K562 (cell line): ENCODE data around the gene SLC25A10. TPM values are rescaled to one million over a fixed set of nuclear protein-coding genes. Genes with fewer than 3 reads are reported as not detected.

ENCODE experiments used
- ATAC-seq: fragments of 200-7000 bp; cut with Tn5 transposase; 3 replicates; pipeline ENCODE4 v1.9.1; 2020; ENCODE audit warnings: moderate library complexity
- BruUV-seq: library from RNA; stranded (reverse); fragments of 400-500 nt; replicated peaks from 2 replicates; lab custom pipeline; 2021; lab: Mats Ljungman, UMichigan
- CTCF ChIA-PET: fragments of 300-600 bp; formaldehyde crosslinking; extraction: SDS; loops from one replicate; lab custom pipeline; 2021; ENCODE audit warnings: low intra/inter-chr PET ratio; lab: Yijun Ruan, JAX
- POLR2A ChIA-PET: fragments of 300-600, 350-650 bp; sonication (Branson Sonifier 250); formaldehyde crosslinking; extraction: SDS; loops from one replicate; lab custom pipeline; 2021; ENCODE audit warnings: antibody characterized with exemption, inconsistent platforms; lab: Yijun Ruan, JAX
- DNase-seq, 4 experiments: peaks; one replicate each; pipeline versions ENCODE4 v3.0.0 to v3.0.0-alpha.2; 2011 to 2018; ENCODE audit warnings: low spot score in 3 of 4, mixed read lengths in 3 of 4; ENCODE audit errors: extremely low read depth in 1 of 4
- FAIRE-seq: peaks from 2 replicates; lab custom pipeline; 2011; peaks lifted over from hg19 to GRCh38; lab: Jason Lieb, UNC
- H2AFZ ChIP-seq: 2 replicates; pipeline ENCODE4 v1.6.0; 2011; ENCODE audit warnings: low read depth, low read length, control low read depth, inconsistent platforms
- H3K27ac ChIP-seq: fragments of 200-600 bp; 3 replicates; pipeline ENCODE4 v1.8.0; 2011; ENCODE audit warnings: low read depth, mild to moderate bottlenecking, control low read depth, inconsistent platforms, low read length, moderate library complexity, mixed read lengths; ENCODE audit errors: extremely low read depth
- H3K27me3 ChIP-seq, 2 experiments: fragments of 300-600 bp in 1 of 2; 2 replicates in 1 of 2; 3 replicates in 1 of 2; pipeline versions ENCODE4 v1.6.0 to v1.8.0; 2011; ENCODE audit warnings: inconsistent platforms in 2 of 2, low read length in 2 of 2, mild to moderate bottlenecking in 1 of 2, mixed read lengths in 1 of 2, moderate library complexity in 1 of 2; ENCODE audit not compliant: control insufficient read depth in 2 of 2, insufficient read depth in 2 of 2
- H3K36me3 ChIP-seq: fragments of 300-600 bp; 3 replicates; pipeline ENCODE4 v1.8.0; 2011; ENCODE audit warnings: mild to moderate bottlenecking, low read length, inconsistent platforms; ENCODE audit not compliant: control insufficient read depth, insufficient read depth
- H3K4me1 ChIP-seq, 2 experiments: fragments of 200-600 bp in 1 of 2; replicated peaks in 1 of 2; 2 replicates in 1 of 2; 3 replicates in 1 of 2; pipeline versions ENCODE4 v1.5.1 to v1.8.0; 2011; ENCODE audit warnings: inconsistent platforms in 2 of 2, low read length in 2 of 2, mild to moderate bottlenecking in 1 of 2, mixed read lengths in 1 of 2, moderate library complexity in 1 of 2; ENCODE audit not compliant: control insufficient read depth in 2 of 2, insufficient read depth in 2 of 2
- H3K4me2 ChIP-seq: 2 replicates; pipeline ENCODE4 v1.6.1; 2011; ENCODE audit warnings: low read length, control low read depth, inconsistent platforms, mixed read lengths; ENCODE audit not compliant: insufficient read depth
- H3K4me3 ChIP-seq: fragments of 200-600 bp; sonication (generic), shearing (Covaris generic); 2 replicates; pipeline ENCODE4 v1.5.1; 2016; ENCODE audit warnings: control low read depth, inconsistent platforms
- H3K79me2 ChIP-seq: fragments of 200-600 bp; 3 replicates; pipeline ENCODE4 v1.8.0; 2011; ENCODE audit warnings: low read length, inconsistent platforms; ENCODE audit not compliant: control insufficient read depth, insufficient read depth
- H3K9ac ChIP-seq, 2 experiments: 2 replicates each; pipeline versions ENCODE4 v1.6.0 to v1.6.1; 2011; ENCODE audit warnings: low read depth in 2 of 2, low read length in 2 of 2, control low read depth in 1 of 2, inconsistent platforms in 1 of 2, mild to moderate bottlenecking in 1 of 2, mixed read lengths in 1 of 2; ENCODE audit not compliant: insufficient read depth in 1 of 2
- H3K9me1 ChIP-seq: one replicate; pipeline ENCODE4 v1.6.0; 2011; ENCODE audit warnings: inconsistent platforms, mild to moderate bottlenecking, low read length, moderate library complexity; ENCODE audit not compliant: control insufficient read depth, insufficient read depth
- H3K9me3 ChIP-seq: replicated peaks from 2 replicates; pipeline ENCODE4 v1.5.1; 2011; ENCODE audit warnings: low read depth, low read length, inconsistent platforms; ENCODE audit not compliant: control insufficient read depth, insufficient read depth
- H4K20me1 ChIP-seq: replicated peaks from 2 replicates; pipeline ENCODE4 v1.6.1; 2011; ENCODE audit warnings: low read length, inconsistent platforms, mixed read lengths; ENCODE audit not compliant: control insufficient read depth, insufficient read depth
- HDAC2 ChIP-seq: fragments of 450-650 bp; IDR thresholded peaks from 2 replicates; pipeline ENCODE4 v1.6.1; 2016; ENCODE audit warnings: mild to moderate bottlenecking
- HDAC6 ChIP-seq: IDR thresholded peaks from 2 replicates; pipeline ENCODE4 v1.6.1; 2012; ENCODE audit warnings: low read depth, mild to moderate bottlenecking, control low read depth, inconsistent platforms, low read length, moderate library complexity
- MED1 ChIP-seq: sonication (generic); formaldehyde crosslinking; IDR thresholded peaks from 2 replicates; pipeline ENCODE4 v1.8.1; 2023; ENCODE audit warnings: missing genetic modification reagents, borderline replicate concordance
- NFATC3 ChIP-seq: fragments of 450-650 bp; IDR thresholded peaks from 2 replicates; pipeline ENCODE4 v1.6.1; 2017; ENCODE audit warnings: mild to moderate bottlenecking
- POLR2G ChIP-seq: fragments of 200-400 bp; formaldehyde crosslinking; IDR thresholded peaks from 2 replicates; pipeline ENCODE4 v1.6.1; 2017; ENCODE audit warnings: low read depth, mild to moderate bottlenecking, antibody characterized with exemption, low read length, moderate library complexity
- RBFOX2 ChIP-seq: fragments of 200-400 bp; formaldehyde crosslinking; IDR thresholded peaks from 2 replicates; pipeline ENCODE4 v1.6.1; 2017; ENCODE audit warnings: low read depth, mild to moderate bottlenecking, low read length, moderate library complexity
- RUNX1 ChIP-seq: sonication (generic); IDR thresholded peaks from 2 replicates; pipeline ENCODE4 v1.6.1; 2016; ENCODE audit warnings: antibody characterized with exemption, low read depth
- SNRNP70 ChIP-seq: fragments of 200-400 bp; formaldehyde crosslinking; optimal IDR thresholded peaks from 2 replicates; pipeline ENCODE3; 2017; ENCODE audit warnings: low read depth, low read length
- TEAD2 ChIP-seq: fragments of 450-650 bp; IDR thresholded peaks from 2 replicates; pipeline ENCODE4 v1.6.1; 2016; ENCODE audit warnings: missing genetic modification characterization, control low read depth, missing compliant biosample characterization
- ZNF184 ChIP-seq: sonication (generic); formaldehyde crosslinking; IDR thresholded peaks from 2 replicates; pipeline ENCODE4 v1.5.0; 2020; ENCODE audit warnings: missing genetic modification reagents
- WGBS: fragments of 100-300 bp; shearing (Covaris generic); methylation state at CpG from one replicate; pipeline ENCODE4 v1.1.6; 2016; ENCODE audit warnings: low coverage, mixed read lengths; ENCODE audit not compliant: insufficient coverage; ENCODE audit errors: missing lambda C conversion rate; 5-methylcytosine and 5-hydroxymethylcytosine counted together
- in situ Hi-C: fragments of 300-500 bp; cut with MboI; formaldehyde crosslinking; loops from 4 replicates; pipeline ENCODE4 v1.15.0; 2018; ENCODE audit warnings: inconsistent platforms, mixed read lengths
- intact Hi-C: fragments of 100-400 bp; cut with micrococcal nuclease; formaldehyde crosslinking; loops from 2 replicates; pipeline ENCODE4 v1.14.2; 2022
- polyA plus RNA-seq, 8 experiments: library from polyadenylated mRNA; depleted of rRNA in 4 of 8; stranded (reverse) in 5 of 8; unstranded in 3 of 8; fragments of >200 nt; fragmentation: Nextera tagmentation in 2 of 8; fragmentation: Illumina TruSeq in 1 of 8; extraction: Ambion mirVana in 2 of 8; extraction: Trizol in 1 of 8; gene quantifications; 2 replicates each; pipeline versions ENCODE4 v1.2.1 to v1.2.3, GENCODE V29; 2011 to 2014; ENCODE audit warnings: inconsistent platforms in 1 of 8, missing spikeins in 1 of 8
- total RNA-seq, 7 experiments: library from RNA; depleted of rRNA in 6 of 7; stranded (reverse); fragments of >200 nt in 6 of 7; fragmentation: Illumina TruSeq in 2 of 7; extraction: Trizol in 2 of 7; gene quantifications; 2 replicates each; pipeline versions ENCODE4 v1.2.1 to v1.2.3, GENCODE V29; 2011 to 2021; ENCODE audit warnings: low replicate concordance in 1 of 7
- TF ChIP-seq, protein P1 (sequence below): sonication (generic); formaldehyde crosslinking; IDR thresholded peaks from 2 replicates; pipeline ENCODE4 v1.8.1; 2023; ENCODE audit warnings: mild to moderate bottlenecking, missing genetic modification reagents
- TF ChIP-seq, protein P2 (sequence below): sonication (generic); formaldehyde crosslinking; IDR thresholded peaks from 2 replicates; pipeline ENCODE4 v1.8.0; 2022; ENCODE audit warnings: mild to moderate bottlenecking, missing genetic modification reagents

The SLC25A10 gene
- total and polyA plus RNA-seq, 9 of the 15 experiments (the other 6 are each of a cell fraction or from before 2014, with no cell fraction given): 0.10 to 85.6 (median 34.3) TPM

DNA sequence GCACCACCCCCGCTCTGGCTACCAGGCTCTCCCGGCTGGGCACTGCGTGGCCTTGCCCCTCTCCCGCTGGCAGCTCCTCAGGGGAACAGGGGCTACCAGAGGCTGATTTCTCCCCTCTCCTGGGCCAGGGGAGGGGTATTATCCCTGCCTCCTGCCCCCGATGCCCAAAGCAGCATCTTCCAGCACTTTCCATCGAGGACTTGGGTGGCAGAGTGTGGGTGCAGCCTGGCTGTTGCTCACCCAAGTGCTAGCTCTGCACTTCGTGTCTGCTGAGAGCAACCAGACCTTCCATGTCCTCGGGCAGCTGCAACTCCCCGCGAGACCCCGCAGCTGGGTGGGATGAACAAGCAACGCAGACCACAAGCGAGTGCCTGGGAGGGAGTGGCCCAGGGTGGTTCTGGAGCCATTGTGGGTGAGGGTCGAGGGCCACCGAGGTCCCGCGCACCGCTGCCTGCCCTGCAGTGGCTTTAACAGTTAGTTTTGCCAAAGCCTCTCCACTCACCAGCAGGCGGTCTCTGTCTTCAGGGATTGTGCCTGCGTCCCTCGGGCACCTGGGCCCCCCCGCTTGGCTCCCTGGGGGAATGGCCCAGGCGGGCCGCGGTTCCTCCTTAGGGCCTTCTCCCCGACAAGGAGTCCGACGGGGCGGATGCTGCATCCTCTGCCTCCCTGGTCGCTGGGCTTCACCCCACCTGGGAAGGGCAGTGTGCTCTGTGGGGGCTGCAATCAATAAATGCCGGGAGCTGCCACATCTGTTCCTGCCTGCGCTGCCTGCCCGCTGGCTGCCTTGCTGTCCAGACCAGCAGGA is 8.4 kb downstream of the SLC25A10 start:
- Histone ChIP-seq H2AFZ (no peak overlapping the region), H3K9ac (peak overlapping the region in 1 of 2 experiments; percentile 77; a peak in 2 of 4 replicates), H4K20me1 (no peaks in the 10 kb centered on the region; the same call in 1 of the 2 replicates), H3K9me3 (no peaks in the 10 kb centered on the region), H3K79me2 (peaks cover 2% of the 10 kb centered on the region; the same call in 1 of the 3 replicates), H3K9me1 (no peaks in the 10 kb centered on the region), H3K4me3 (no peak overlapping the region), H3K27ac (no peak overlapping the region), H3K27me3 (no peaks in the 10 kb centered on the region), H3K4me1 (peaks cover 19 to 68% of the 10 kb centered on the region in 2 experiments), H3K36me3 (peaks cover 45% of the 10 kb centered on the region; the same call in 1 of the 3 replicates)
- no peak for ATAC-seq
- intact Hi-C loops (no loop called here), in situ Hi-C loops (no loop called here)
- ChIA-PET POLR2A (interaction anchor here (0.9 to 5.4 kb wide), 2 partner anchors 7 to 17 kb away, joined by 6 to 59 read pairs; partner anchors contain the start of genes MRPL12 and SLC25A10), CTCF (no interaction called here)
- WGBS: 84% methylated on average over 31 of the region's 33 CpGs
- TF ChIP-seq MED1: no peak
- no peak for TF ChIP-seq NFATC3
- no peak for TF ChIP-seq SNRNP70
- no peak for TF ChIP-seq RUNX1
- TF ChIP-seq, protein P1, sequence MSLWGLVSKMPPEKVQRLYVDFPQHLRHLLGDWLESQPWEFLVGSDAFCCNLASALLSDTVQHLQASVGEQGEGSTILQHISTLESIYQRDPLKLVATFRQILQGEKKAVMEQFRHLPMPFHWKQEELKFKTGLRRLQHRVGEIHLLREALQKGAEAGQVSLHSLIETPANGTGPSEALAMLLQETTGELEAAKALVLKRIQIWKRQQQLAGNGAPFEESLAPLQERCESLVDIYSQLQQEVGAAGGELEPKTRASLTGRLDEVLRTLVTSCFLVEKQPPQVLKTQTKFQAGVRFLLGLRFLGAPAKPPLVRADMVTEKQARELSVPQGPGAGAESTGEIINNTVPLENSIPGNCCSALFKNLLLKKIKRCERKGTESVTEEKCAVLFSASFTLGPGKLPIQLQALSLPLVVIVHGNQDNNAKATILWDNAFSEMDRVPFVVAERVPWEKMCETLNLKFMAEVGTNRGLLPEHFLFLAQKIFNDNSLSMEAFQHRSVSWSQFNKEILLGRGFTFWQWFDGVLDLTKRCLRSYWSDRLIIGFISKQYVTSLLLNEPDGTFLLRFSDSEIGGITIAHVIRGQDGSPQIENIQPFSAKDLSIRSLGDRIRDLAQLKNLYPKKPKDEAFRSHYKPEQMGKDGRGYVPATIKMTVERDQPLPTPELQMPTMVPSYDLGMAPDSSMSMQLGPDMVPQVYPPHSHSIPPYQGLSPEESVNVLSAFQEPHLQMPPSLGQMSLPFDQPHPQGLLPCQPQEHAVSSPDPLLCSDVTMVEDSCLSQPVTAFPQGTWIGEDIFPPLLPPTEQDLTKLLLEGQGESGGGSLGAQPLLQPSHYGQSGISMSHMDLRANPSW (CRISPR knock-in tag): no peak
- TF ChIP-seq, protein P2, sequence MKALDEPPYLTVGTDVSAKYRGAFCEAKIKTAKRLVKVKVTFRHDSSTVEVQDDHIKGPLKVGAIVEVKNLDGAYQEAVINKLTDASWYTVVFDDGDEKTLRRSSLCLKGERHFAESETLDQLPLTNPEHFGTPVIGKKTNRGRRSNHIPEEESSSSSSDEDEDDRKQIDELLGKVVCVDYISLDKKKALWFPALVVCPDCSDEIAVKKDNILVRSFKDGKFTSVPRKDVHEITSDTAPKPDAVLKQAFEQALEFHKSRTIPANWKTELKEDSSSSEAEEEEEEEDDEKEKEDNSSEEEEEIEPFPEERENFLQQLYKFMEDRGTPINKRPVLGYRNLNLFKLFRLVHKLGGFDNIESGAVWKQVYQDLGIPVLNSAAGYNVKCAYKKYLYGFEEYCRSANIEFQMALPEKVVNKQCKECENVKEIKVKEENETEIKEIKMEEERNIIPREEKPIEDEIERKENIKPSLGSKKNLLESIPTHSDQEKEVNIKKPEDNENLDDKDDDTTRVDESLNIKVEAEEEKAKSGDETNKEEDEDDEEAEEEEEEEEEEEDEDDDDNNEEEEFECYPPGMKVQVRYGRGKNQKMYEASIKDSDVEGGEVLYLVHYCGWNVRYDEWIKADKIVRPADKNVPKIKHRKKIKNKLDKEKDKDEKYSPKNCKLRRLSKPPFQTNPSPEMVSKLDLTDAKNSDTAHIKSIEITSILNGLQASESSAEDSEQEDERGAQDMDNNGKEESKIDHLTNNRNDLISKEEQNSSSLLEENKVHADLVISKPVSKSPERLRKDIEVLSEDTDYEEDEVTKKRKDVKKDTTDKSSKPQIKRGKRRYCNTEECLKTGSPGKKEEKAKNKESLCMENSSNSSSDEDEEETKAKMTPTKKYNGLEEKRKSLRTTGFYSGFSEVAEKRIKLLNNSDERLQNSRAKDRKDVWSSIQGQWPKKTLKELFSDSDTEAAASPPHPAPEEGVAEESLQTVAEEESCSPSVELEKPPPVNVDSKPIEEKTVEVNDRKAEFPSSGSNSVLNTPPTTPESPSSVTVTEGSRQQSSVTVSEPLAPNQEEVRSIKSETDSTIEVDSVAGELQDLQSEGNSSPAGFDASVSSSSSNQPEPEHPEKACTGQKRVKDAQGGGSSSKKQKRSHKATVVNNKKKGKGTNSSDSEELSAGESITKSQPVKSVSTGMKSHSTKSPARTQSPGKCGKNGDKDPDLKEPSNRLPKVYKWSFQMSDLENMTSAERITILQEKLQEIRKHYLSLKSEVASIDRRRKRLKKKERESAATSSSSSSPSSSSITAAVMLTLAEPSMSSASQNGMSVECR (CRISPR knock-in tag): no peak
- TF ChIP-seq POLR2G: peak; percentile 58
- peak; percentile 53 for TF ChIP-seq RBFOX2
- TF ChIP-seq HDAC2: no peak
- TF ChIP-seq HDAC6: no peak
- TF ChIP-seq ZNF184 (CRISPR knock-in tag): no peak
- TF ChIP-seq TEAD2 (tag): no peak
- TF ChIP-seq, all 486 proteins: peak for 2
- BruUV-seq: TSS peak; percentile 41
- no peak for FAIRE-seq
- no peak for DNase-seq
- no peak overlapping the region for H3K4me2 ChIP-seq
